Colonic mucosa (tissue), 4 donors: ENCODE measurements around the gene GPR32. TPM values are rescaled to one million over a fixed set of nuclear protein-coding genes. Genes with fewer than 3 reads are reported as not detected.

Experiments
- DNase-seq: peaks from one replicate; pipeline ENCODE4 v3.0.0-alpha.2; 2020
- H3K27ac ChIP-seq: fragments of 200-600 bp; one replicate; pipeline ENCODE4 v1.8.0; 2021
- H3K27me3 ChIP-seq: fragments of 200-600 bp; one replicate; pipeline ENCODE4 v1.8.0; 2021
- H3K36me3 ChIP-seq: fragments of 200-600 bp; one replicate; pipeline ENCODE4 v1.8.0; 2021
- H3K4me1 ChIP-seq: fragments of 200-600 bp; one replicate; pipeline ENCODE4 v1.8.0; 2021; ENCODE audit warnings: mild to moderate bottlenecking
- H3K4me3 ChIP-seq: fragments of 200-600 bp; one replicate; pipeline ENCODE4 v1.8.0; 2021
- H3K9ac ChIP-seq, 2 donors: one replicate each; pipeline ENCODE4 v1.7.0; 2013; ENCODE audit warnings: control low read depth in 2 of 2, low read depth in 2 of 2, low read length in 2 of 2
- H3K9me3 ChIP-seq: fragments of 200-600 bp; one replicate; pipeline ENCODE4 v1.8.0; 2021
- CTCF ChIP-seq: fragments of 200-600 bp; IDR thresholded peaks from one replicate; pipeline ENCODE4 v1.8.0; 2022; ENCODE audit warnings: antibody characterized with exemption, mild to moderate bottlenecking
- intact Hi-C: fragments of 100-400 bp; cut with DNase I; formaldehyde crosslinking; loops from one replicate; pipeline ENCODE4 v1.14.1; 2022
- total RNA-seq, 2 donors: library from RNA; stranded (reverse); fragmentation: NEBNext Ultra II Directional in 1 of 2; extraction: Animal tissue kit (Norgen Biotek cat#: 25700) in 1 of 2; gene quantifications; one replicate each; pipeline ENCODE4 v1.2.1, GENCODE V29; 2021
- donor health status: healthy.
- donor health status: DM: no; HTN: no; CAD: no.
- donor health status: DM: no; HTN: no; CAD: no.

GPR32 gene
- total RNA-seq, 2 donors from 2014 or later, result not detected

GRCh38 chr19:50784710-50785109, 14.4 kb downstream of the GPR32 start:
- no peak overlapping the region for H3K4me3 ChIP-seq
- TF ChIP-seq CTCF, result no peak
- H3K27me3 ChIP-seq, result peaks cover 5% of the 10 kb centered on the region
- H3K36me3 ChIP-seq, result no peaks in the 10 kb centered on the region
- no peaks in the 10 kb centered on the region for H3K9me3 ChIP-seq
- intact Hi-C loops, result loop anchor here (5.0 kb wide), 3 partner anchors 77 to 417 kb away; partner anchors contain the start of gene NAPSA
- no peak overlapping the region for H3K27ac ChIP-seq
- no peak overlapping the region for H3K9ac ChIP-seq
- DNase-seq, result no peak
- no peaks in the 10 kb centered on the region for H3K4me1 ChIP-seq

- Histone ChIP-seq H3K27me3 (peaks cover 5% of the 10 kb centered on the region), H3K27ac (no peak overlapping the region), H3K36me3 (no peaks in the 10 kb centered on the region), H3K4me1 (no peaks in the 10 kb centered on the region), H3K9ac (no peak overlapping the region), H3K9me3 (no peaks in the 10 kb centered on the region), H3K4me3 (no peak overlapping the region)
- no peak for TF ChIP-seq CTCF
- no peak for DNase-seq
- intact Hi-C loops, result no loop called here
These were observed 15.1 kb downstream of the GPR32 start for GRCh38 chr19:50785329-50785728.

GRCh38 chr19:50790396-50790795, 20.1 kb downstream of the GPR32 start, which contains the start of gene ACP4:
Gene ACP4 (plus strand): TSS chr19:50790415. CDS start chr19:50790415, 0 bp downstream.
- DNase-seq, result no peak
- Histone ChIP-seq H3K4me3 (no peak within 1 kb of the TSS), H3K9me3 (no peaks in the 10 kb centered on the region), H3K4me1 (no peaks in the 10 kb centered on the region), H3K27ac (no peak within 1 kb of the TSS), H3K36me3 (no peaks in the 10 kb centered on the region), H3K9ac (no peak within 1 kb of the TSS), H3K27me3 (no peaks in the 10 kb centered on the region)
- intact Hi-C loops, result no loop called here
- no peak for TF ChIP-seq CTCF

- H3K4me1 ChIP-seq, result no peaks in the 10 kb centered on the region
- no peak overlapping the region for H3K27ac ChIP-seq
- no peaks in the 10 kb centered on the region for H3K36me3 ChIP-seq
- no peak for DNase-seq
- H3K9me3 ChIP-seq, result no peaks in the 10 kb centered on the region
- H3K27me3 ChIP-seq, result no peaks in the 10 kb centered on the region
- no peak overlapping the region for H3K9ac ChIP-seq
- no peak overlapping the region for H3K4me3 ChIP-seq
- intact Hi-C loops, result no loop called here
- no peak for TF ChIP-seq CTCF
These were observed 20.7 kb downstream of the GPR32 start for GRCh38 chr19:50790922-50791467.

GRCh38 chr19:50791594-50792271, 21.5 kb downstream of the GPR32 start:
- Histone ChIP-seq H3K36me3 (no peaks in the 10 kb centered on the region), H3K4me3 (no peak overlapping the region), H3K27ac (no peak overlapping the region), H3K4me1 (no peaks in the 10 kb centered on the region), H3K9ac (no peak overlapping the region), H3K27me3 (no peaks in the 10 kb centered on the region), H3K9me3 (no peaks in the 10 kb centered on the region)
- intact Hi-C loops, result loop anchor here (2.0 kb wide), 1 partner anchor 131 kb away; no protein-coding TSS in a partner anchor
- TF ChIP-seq CTCF, result no peak
- no peak for DNase-seq
